H9 (cell line): ENCODE measurements around the gene HIP1R. TPM values are rescaled to one million over a fixed set of nuclear protein-coding genes. Genes with fewer than 3 reads are reported as not detected.

Source experiments
- DNase-seq: peaks from one replicate; pipeline ENCODE4 v3.0.0-alpha.2; 2017
- H2AFZ ChIP-seq: one replicate; pipeline ENCODE4 v1.6.1; 2013; ENCODE audit warnings: mild to moderate bottlenecking, low read length, control low read depth, moderate library complexity
- H2AK5ac ChIP-seq: 2 replicates; pipeline ENCODE4 v1.6.1; 2013; ENCODE audit warnings: low read length, control low read depth, mixed read lengths; ENCODE audit not compliant: insufficient read length
- H2BK120ac ChIP-seq: one replicate; pipeline ENCODE4 v1.6.1; 2013; ENCODE audit warnings: low read depth, mild to moderate bottlenecking, low read length, control low read depth, inconsistent platforms; ENCODE audit not compliant: poor library complexity, severe bottlenecking
- H2BK12ac ChIP-seq: 2 replicates; pipeline ENCODE4 v1.6.1; 2013; ENCODE audit warnings: low read length, control low read depth, mixed read lengths, low read depth; ENCODE audit not compliant: insufficient read length
- H2BK15ac ChIP-seq: 2 replicates; pipeline ENCODE4 v1.6.1; 2013; ENCODE audit warnings: low read depth, low read length, control low read depth
- H2BK20ac ChIP-seq: one replicate; pipeline ENCODE4 v1.6.1; 2013; ENCODE audit warnings: low read depth, mild to moderate bottlenecking, low read length, control low read depth, inconsistent platforms; ENCODE audit not compliant: poor library complexity, severe bottlenecking
- H2BK5ac ChIP-seq: 2 replicates; pipeline ENCODE4 v1.6.1; 2013; ENCODE audit warnings: low read length, control low read depth, mixed read lengths; ENCODE audit not compliant: insufficient read length
- H3K14ac ChIP-seq: 2 replicates; pipeline ENCODE4 v1.6.1; 2013; ENCODE audit warnings: low read length, control low read depth; ENCODE audit not compliant: insufficient read depth
- H3K18ac ChIP-seq: 2 replicates; pipeline ENCODE4 v1.6.1; 2013; ENCODE audit warnings: low read depth, mild to moderate bottlenecking, mixed read lengths, low read length, control low read depth; ENCODE audit not compliant: insufficient read length
- H3K23ac ChIP-seq: 2 replicates; pipeline ENCODE4 v1.6.1; 2013; ENCODE audit warnings: low read length, control low read depth, mixed read lengths, low read depth; ENCODE audit not compliant: insufficient read length
- H3K23me2 ChIP-seq: 2 replicates; pipeline ENCODE4 v1.6.1; 2013; ENCODE audit warnings: low read depth, mild to moderate bottlenecking, mixed read lengths, low read length, control low read depth; ENCODE audit not compliant: insufficient read length, poor library complexity, severe bottlenecking
- H3K27ac ChIP-seq: 2 replicates; pipeline ENCODE4 v1.5.1; 2013; ENCODE audit warnings: low read length, control low read depth, mixed read lengths, low read depth; ENCODE audit not compliant: insufficient read length
- H3K27me3 ChIP-seq: 2 replicates; pipeline ENCODE4 v1.6.1; 2013; ENCODE audit warnings: low read length, control low read depth, inconsistent platforms; ENCODE audit not compliant: insufficient read depth
- H3K4ac ChIP-seq: 2 replicates; pipeline ENCODE4 v1.6.1; 2013; ENCODE audit warnings: low read depth, mild to moderate bottlenecking, control low read depth, inconsistent platforms, low read length, moderate library complexity
- H3K4me1 ChIP-seq: 2 replicates; pipeline ENCODE4 v1.6.1; 2013; ENCODE audit warnings: low read length, control low read depth, inconsistent platforms; ENCODE audit not compliant: insufficient read depth
- H3K4me2 ChIP-seq: 2 replicates; pipeline ENCODE4 v1.6.1; 2013; ENCODE audit warnings: low read length, control low read depth, mixed read lengths; ENCODE audit not compliant: insufficient read length, insufficient read depth
- H3K56ac ChIP-seq: 2 replicates; pipeline ENCODE4 v1.6.1; 2013; ENCODE audit warnings: low read depth, mild to moderate bottlenecking, mixed read lengths, low read length, control low read depth; ENCODE audit not compliant: insufficient read length
- H3K79me1 ChIP-seq: 2 replicates; pipeline ENCODE4 v1.6.1; 2013; ENCODE audit warnings: low read depth, mild to moderate bottlenecking, moderate library complexity, low read length, control low read depth, inconsistent platforms; ENCODE audit not compliant: insufficient read depth, poor library complexity, severe bottlenecking
- H3K79me2 ChIP-seq: 2 replicates; pipeline ENCODE4 v1.6.1; 2013; ENCODE audit warnings: low read length, control low read depth, inconsistent platforms; ENCODE audit not compliant: insufficient read depth
- H3K9ac ChIP-seq: 2 replicates; pipeline ENCODE4 v1.6.1; 2013; ENCODE audit warnings: low read length, control low read depth, mixed read lengths; ENCODE audit not compliant: insufficient read length; ENCODE audit errors: extremely low read depth
- H3K9me3 ChIP-seq: one replicate; pipeline ENCODE4 v1.6.1; 2013; ENCODE audit warnings: low read depth, low read length, inconsistent platforms; ENCODE audit not compliant: control insufficient read depth
- H3T11ph ChIP-seq: one replicate; pipeline ENCODE4 v1.6.1; 2013; ENCODE audit warnings: mild to moderate bottlenecking, low read length, control low read depth, inconsistent platforms
- H4K20me1 ChIP-seq: one replicate; pipeline ENCODE4 v1.6.1; 2013; ENCODE audit not compliant: control insufficient read depth, insufficient read length, insufficient read depth
- H4K5ac ChIP-seq: 2 replicates; pipeline ENCODE4 v1.6.1; 2013; ENCODE audit warnings: low read depth, mild to moderate bottlenecking, mixed read lengths, low read length, control low read depth; ENCODE audit not compliant: insufficient read length
- H4K8ac ChIP-seq: replicated peaks from 2 replicates; pipeline ENCODE4 v1.6.1; 2013; ENCODE audit warnings: low read length, control low read depth, mixed read lengths, low read depth; ENCODE audit not compliant: insufficient read length
- H4K91ac ChIP-seq: 2 replicates; pipeline ENCODE4 v1.6.1; 2013; ENCODE audit warnings: low read depth, mild to moderate bottlenecking, moderate library complexity, mixed read lengths, low read length, control low read depth; ENCODE audit not compliant: insufficient read length
- H3K27ac Mint-ChIP-seq, 3 experiments: 2 replicates in 2 of 3; 3 replicates in 1 of 3; pipeline ENCODE4 v1.8.0; 2020 to 2021; ENCODE audit warnings: mixed read lengths in 3 of 3, mild to moderate bottlenecking in 1 of 3, moderate library complexity in 1 of 3
- H3K27me3 Mint-ChIP-seq: 2 replicates; pipeline ENCODE4 v1.8.0; 2021; ENCODE audit warnings: low read depth, mild to moderate bottlenecking, moderate library complexity, mixed read lengths
- H3K36me3 Mint-ChIP-seq, 3 experiments: 2 replicates in 2 of 3; 3 replicates in 1 of 3; pipeline ENCODE4 v1.8.0; 2020 to 2021; ENCODE audit warnings: low read depth in 3 of 3, mixed read lengths in 3 of 3; ENCODE audit not compliant: insufficient read depth in 1 of 3
- H3K4me1 Mint-ChIP-seq, 2 experiments: 2 replicates each; pipeline ENCODE4 v1.8.0; 2020; ENCODE audit warnings: mixed read lengths in 2 of 2
- H3K4me3 Mint-ChIP-seq, 2 experiments: 2 replicates in 1 of 2; 3 replicates in 1 of 2; pipeline ENCODE4 v1.8.0; 2020 to 2021; ENCODE audit warnings: mild to moderate bottlenecking in 2 of 2, mixed read lengths in 2 of 2, moderate library complexity in 1 of 2
- H3K9me3 Mint-ChIP-seq, 2 experiments: 2 replicates in 1 of 2; 3 replicates in 1 of 2; pipeline ENCODE4 v1.8.0; 2020; ENCODE audit warnings: mild to moderate bottlenecking in 2 of 2, mixed read lengths in 2 of 2, moderate library complexity in 1 of 2
- CTCF ChIP-seq: fragments of 200-600 bp; sonication (generic); conservative IDR thresholded peaks from 3 replicates; pipeline ENCODE4 v1.8.0; 2021; ENCODE audit warnings: antibody characterized with exemption, mild to moderate bottlenecking
- WGBS: extraction: QIAGEN DNeasy Blood & Tissue Kit; methylation state at CpG from one replicate; pipeline ENCODE4 v1.1.7; 2013; ENCODE audit warnings: missing lambda C conversion rate, low lambda C conversion rate, mixed read lengths; ENCODE audit not compliant: insufficient read length; ENCODE audit errors: extremely low coverage; 5-methylcytosine and 5-hydroxymethylcytosine counted together
- total RNA-seq: library from RNA; stranded (reverse); gene quantifications from 2 replicates; pipeline ENCODE4 v1.2.1, GENCODE V29; 2021

The HIP1R gene
- total RNA-seq, 1 experiment from 2014 or later: 17.4 TPM

- Mint-ChIP-seq H3K9me3 (peaks cover 2 to 3% of the 10 kb centered on the region in 2 experiments; a peak in 1 of 5 replicates), H3K4me1 (peaks cover 35 to 36% of the 10 kb centered on the region in 2 experiments), H3K27me3 (peaks cover 60% of the 10 kb centered on the region), H3K27ac (no peak overlapping the region; a peak in 1 of 7 replicates), H3K36me3 (peaks cover 0 to 4% (median 2%) of the 10 kb centered on the region in 3 experiments; a peak in 3 of 7 replicates), H3K4me3 (no peak overlapping the region)
- no peak overlapping the region for H2BK5ac ChIP-seq
- no peak overlapping the region for H2BK120ac ChIP-seq
- no peak overlapping the region for H4K91ac ChIP-seq
- H2BK20ac ChIP-seq: no peak overlapping the region
- no peak overlapping the region for H3K23ac ChIP-seq
- no peaks in the 10 kb centered on the region for H4K20me1 ChIP-seq
- H2BK15ac ChIP-seq: no peak overlapping the region
- no peak overlapping the region for H2AK5ac ChIP-seq
- no peak for TF ChIP-seq CTCF
- no peak overlapping the region for H3K4me2 ChIP-seq
- no peak overlapping the region for H2AFZ ChIP-seq
- no peak overlapping the region for H3K9ac ChIP-seq
- peak; percentile 32 for DNase-seq
- peaks cover 3% of the 10 kb centered on the region; the same call in 1 of the 2 replicates for H3K4me1 ChIP-seq
- peak overlapping the region; percentile 41 for H3K18ac ChIP-seq
- H4K8ac ChIP-seq: no peak overlapping the region
- no peak overlapping the region for H3T11ph ChIP-seq
- no peak overlapping the region for H4K5ac ChIP-seq
- peaks cover 6% of the 10 kb centered on the region for H3K23me2 ChIP-seq
- no peak overlapping the region for H2BK12ac ChIP-seq
- H3K27me3 ChIP-seq: peaks cover 10% of the 10 kb centered on the region
- H3K4ac ChIP-seq: no peak overlapping the region
- no peaks in the 10 kb centered on the region; the same call in 1 of the 2 replicates for H3K79me2 ChIP-seq
- no peak overlapping the region for H3K56ac ChIP-seq
- no peaks in the 10 kb centered on the region for H3K79me1 ChIP-seq
- no peaks in the 10 kb centered on the region for H3K9me3 ChIP-seq
- H3K27ac ChIP-seq: no peak overlapping the region
- no peak overlapping the region for H3K14ac ChIP-seq
- WGBS: no CpG with 5 or more reads among the region's 26 CpGs
Observed at GRCh38 chr12:122840580-122841513, 5.6 kb downstream of the HIP1R start.
